Stimulated activated CD4-positive, alpha-beta T cell treated with anti-CD3 and anti-CD28 coated beads, Interleukin-2, amount 100 ng/mL, for 24 hours (primary cell): Measurements from ENCODE around the gene SOD1.

Experiments used
- DNase-seq, 2 donors: peaks; one replicate each; pipeline ENCODE4 v3.0.0-alpha.2; 2020

SOD1 gene

DNA sequence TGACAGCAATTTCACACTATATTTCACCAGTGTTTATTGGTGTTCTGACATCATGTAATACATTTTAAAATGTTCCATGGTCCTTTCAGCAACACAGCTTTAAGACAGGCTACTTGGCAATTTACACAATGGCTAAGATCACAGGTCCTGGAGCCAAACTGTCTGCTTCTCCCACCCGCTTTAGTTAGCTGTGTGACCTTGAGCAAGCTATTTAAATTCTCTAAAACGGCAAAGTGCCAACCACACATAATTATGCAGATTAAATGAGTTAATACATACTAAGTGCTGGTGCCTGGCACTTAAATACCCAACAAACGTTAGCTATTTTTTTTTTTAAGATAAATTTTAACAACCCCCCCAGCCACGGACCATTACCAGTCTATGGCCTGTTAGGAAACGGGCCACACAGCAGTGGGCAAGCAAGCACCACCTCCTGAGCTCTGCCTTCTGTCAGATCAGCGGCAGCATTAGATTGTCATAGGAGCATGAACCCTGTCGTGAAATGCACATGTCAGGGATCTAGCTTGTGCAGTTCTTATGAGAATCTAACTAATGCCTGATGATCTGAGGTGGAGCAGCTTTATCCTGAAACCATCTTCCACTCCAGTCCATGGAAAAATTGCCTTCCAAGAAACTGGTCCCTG, 26.9 kb downstream of the SOD1 start:
- DNase-seq = no peak

DNA sequence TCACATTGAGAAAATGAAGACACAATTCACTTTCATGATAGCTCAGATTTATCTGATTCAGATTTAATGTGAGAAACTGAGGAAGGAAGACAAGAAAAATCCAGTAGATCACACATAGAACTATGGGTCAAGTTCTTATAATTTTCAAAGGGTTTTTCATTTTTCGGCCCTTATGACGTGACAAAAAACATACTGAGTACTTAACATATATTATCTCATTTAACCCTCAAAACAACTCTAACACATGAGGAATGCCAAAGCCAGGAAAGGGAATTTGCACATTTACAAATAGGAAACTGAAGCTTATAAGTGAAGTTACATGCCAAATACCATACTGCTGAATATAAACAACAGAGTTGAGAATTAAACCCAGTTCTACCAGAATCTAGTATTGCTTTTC, 27.6 kb downstream of the SOD1 start:
- DNase-seq = no peak

DNA sequence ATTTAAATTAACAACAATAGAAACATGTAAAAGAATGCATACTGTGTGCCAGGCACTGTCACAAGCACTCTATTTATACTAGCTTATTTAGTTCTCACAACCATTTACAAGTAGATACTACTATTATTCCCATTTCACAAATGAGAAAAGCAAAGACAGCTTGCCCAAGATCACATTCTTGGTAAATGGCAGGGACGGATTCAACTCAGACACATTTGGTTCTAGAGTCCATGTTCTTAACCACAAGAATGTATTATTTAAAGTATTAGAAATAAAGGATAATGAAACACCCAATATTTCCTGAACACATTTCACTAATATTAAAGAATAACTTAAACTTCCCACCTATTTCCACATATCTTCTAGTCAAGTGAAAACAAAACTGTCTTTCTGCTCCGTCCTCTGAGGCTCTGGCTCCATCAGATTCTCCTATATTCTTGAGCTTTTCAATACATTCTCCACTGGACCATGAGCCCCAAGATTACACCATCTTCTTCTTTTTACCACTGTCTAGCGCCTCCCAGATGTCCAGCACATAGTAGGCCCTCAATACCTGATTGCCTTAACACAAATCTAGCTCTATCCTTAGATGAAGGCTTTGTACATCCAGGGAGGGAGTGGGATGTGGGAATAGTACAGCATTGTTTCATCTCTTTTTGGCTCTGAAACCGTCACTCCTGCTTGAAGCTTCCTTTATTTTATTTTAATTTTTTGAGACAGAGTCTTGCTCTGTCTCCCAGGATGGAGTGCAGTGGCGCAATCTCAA, 29.3 kb downstream of the SOD1 start:
- no peak for DNase-seq

DNA sequence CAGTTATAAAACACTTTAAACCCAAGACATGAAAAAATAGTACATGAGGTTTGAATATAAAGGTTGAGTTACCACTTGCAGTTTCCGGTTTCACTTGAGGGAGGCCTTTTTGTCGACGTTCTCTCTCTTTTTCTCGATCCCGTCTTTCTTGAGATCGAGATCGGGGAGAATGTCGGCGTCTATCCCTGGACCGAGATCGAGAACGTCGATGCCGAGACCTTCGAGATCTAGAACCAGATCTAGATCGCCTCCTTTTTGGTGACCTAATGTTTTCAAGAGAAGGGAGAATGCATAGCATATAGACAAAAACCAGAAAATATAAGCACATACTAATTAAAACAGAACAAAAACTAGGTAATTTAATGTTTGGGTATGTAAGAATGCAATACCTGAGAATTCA, 33.7 kb downstream of the SOD1 start:
- no peak for DNase-seq

DNA sequence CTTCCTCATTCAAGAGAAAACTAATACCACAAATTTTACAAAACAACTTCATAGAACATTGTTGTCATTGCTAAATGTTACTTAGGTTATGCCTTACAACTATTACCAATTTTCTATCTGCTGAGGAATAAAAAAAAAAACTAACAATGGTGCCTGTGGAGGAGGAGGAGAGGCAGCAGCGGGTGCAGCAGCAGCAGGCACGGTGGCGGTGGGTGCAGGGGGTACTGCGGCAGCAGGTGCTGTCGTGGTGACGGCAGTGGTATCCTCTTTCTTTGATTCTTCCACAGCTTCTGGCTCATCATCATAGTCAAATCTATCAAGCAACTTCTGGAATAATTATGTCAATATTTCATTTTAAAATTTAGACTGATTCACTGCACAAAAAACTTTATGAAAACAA, 36.9 kb downstream of the SOD1 start:
- DNase-seq = no peak

DNA sequence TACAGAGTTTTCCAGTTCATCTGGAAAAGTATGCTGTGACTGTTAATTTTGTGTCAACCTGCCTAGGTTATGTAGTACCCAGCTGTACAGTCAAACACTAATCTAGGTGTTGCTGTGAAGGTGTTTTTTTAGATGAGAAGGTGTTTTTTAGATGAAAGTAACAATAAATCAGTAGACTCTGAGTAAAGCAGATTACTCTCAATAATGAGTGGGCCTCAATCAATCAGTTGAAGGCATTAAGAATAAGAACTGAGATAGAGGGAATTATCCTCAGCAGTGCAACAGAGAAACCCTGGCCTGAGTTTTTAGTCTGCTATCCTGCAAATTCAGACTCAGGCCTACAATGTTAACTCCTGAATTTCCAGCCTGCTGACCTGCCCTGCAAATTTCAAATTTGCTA, 39.0 kb downstream of the SOD1 start:
- DNase-seq = no peak

DNA sequence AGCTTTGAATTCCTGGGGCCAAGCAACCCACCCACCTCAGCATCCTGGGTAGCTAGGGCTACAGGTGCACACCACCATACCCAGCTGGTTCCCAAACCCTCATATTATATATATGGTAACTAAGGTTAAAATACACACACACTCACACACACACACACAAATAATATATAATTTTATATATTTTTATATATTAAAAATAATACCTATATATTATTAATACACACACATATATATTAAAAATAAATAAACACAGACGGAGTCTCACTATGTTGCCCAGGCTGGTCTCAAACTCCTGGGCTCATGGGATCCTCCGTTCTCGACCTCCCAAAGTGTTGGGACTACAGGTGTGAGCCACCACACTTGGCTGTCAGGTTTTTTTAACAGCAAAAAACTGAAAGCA, 40.5 kb downstream of the SOD1 start:
- DNase-seq = no peak

DNA sequence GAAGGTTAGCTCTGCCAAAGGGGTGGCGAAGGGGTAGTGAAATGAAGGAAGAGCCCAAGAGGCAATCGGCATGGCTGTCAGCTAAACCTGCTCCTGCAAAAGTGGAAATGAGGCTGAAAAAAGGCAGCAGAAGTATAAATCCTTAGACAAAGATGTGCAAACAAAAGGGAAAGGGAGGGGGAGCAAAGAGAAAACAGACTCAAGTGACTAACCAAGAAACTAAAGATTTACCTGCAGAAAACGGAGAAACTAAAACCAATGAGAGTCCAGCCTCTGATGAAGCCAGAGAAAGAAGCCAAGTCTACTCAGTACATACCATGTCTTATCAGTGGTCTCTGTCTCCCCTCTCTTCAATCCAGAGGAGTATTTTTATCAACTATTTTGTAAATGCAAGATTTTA, 47.1 kb downstream of the SOD1 start:
- DNase-seq = no peak

DNA sequence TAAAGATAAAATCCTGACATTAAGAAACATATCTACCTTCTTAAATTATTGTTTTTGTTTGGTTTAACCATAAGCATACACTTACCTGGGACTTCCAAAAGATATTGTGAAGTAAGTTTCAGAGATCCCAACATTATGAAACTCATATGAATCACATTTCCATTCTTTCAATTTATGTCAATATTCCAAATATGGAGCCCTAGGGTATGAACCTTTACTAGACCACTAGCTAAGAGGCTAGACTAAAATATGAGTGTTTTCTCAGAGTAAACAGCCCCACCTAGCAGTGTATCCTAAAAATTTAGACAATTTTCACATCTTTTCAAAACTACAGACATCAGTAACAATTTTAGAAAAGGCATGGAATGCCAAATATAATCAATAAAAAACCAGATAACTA, 48.0 kb downstream of the SOD1 start:
- DNase-seq = no peak

DNA sequence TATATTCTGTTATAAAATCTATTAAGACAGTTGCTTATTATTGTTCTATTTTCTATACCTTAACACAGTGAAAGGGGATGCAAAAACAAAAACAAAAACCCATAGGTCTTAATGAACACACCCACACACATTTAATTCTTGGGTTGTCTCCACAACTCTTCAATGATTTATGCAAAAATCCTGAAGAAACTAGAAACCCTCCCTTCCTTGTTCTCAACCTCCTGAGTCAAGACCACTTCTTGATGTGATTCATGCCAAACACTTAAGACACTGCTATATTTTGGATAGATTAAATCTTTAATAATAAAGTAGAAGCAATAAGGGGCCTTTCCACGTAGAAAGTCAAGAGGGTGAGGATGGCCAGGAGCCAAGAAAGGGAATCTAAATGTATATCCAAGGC, 49.0 kb downstream of the SOD1 start:
- no peak for DNase-seq

DNA sequence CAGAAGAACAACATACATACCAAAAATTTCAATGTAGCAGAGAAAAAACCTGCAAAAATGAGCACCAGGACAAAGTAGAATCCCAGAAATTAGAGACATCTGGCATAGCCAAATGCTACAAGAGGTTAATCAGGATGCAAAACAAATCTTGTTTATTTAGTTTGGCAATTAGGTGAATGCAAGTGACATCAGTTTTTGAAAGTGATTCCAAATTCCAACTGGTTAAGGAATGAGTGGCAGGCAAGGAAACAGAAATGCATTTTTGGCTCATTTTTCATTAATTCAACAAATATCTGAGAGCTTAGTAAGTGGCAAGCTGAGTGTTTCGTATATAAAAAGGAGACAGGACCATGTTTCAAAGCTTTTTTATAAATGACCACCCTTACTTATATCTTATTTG, 51.1 kb downstream of the SOD1 start:
- no peak for DNase-seq

DNA sequence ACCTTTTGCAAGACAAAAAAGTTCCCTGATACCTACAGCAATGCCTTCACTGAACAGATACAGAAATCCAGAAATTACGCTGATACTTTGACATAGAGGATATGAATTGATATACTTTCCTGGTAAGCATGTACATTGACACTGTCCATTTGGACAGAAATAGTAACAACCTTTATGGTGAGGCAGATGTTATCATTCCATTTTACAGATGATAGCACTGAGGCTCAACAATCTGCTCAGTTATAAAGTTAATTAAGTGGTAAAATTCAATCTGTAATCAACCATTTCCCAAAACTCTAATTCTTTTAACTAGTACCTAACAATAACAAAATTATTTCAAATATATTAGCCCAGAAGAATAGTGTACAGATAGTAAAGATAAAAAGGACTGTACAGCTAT, 51.8 kb downstream of the SOD1 start:
- no peak for DNase-seq

DNA sequence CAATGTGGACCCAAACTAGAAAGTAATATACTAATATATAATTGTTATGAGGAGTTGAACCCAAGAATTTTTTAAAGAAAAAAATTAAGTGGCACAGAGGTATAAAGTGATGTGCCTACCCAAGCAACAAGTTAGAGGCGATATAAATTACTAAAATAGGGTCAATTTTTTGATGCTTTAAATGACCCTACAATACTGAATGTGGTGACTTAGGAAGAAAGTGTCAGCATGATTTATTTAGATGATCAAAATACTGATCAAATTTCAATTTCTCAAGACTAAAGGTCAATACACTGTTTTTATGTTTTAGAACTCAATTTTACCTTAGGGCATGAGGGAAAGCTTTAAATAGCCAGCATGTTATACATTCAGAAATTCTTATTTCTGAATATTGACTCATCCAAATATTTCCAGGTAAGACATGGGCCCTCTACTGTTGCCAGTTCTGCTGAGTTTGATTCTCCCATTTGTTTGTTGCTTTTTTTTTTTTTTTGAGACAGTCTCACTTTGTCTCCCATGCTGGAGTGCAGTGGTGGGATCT, 52.3 kb downstream of the SOD1 start:
- no peak for DNase-seq

DNA sequence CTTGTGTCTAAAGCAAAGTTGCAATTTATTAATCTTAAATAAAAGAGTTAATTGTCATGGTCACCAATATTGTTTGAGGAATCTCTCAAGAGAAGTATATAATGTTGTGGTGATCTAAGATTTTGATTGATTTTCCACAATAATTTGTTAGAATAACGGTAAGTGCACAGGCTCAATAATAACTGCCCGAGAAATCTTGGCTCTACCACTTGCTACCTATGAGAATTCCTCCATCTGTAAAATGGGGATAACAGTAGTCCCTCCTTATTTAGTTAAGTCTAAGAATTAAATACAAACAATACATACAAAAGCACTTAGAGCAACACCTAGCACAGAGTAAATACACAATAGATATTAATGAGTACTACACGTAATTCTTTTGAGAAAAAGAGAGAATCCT, 53.6 kb downstream of the SOD1 start:
- DNase-seq = no peak

DNA sequence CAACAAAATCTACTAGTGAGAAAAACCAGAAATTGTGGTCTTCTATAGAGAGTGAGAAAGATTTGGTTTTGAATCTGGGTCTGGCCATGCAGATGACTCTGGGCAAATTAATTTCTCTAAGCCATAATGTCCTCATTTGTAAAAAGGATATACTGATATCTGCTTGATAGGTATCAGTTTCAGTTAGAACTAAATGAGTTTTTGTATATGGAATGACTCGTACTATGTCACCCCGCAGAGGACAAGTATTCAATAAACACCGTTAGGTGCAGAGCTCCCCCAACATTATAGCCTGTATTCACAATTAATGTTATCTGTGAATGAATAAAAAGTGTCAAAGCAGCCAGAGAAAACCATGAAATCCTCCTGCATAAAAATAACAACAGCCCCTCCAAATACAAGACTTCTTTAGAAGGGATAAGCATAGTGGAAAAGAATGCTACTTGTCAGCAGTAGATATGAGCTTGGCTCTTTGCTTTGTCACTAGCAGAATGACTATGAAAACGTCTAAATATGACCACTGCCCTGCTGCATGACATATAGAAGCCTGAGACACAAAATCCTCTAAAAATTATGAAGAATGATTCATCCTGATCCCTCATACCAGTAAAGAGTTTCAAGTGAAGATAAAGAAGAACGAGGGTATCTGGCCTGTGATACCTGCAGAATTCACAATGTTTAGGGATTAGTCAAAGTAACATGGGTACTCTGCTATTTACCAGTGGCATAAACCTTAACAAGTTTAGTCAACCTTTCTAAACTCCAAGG, 54.7 kb downstream of the SOD1 start:
- no peak for DNase-seq

DNA sequence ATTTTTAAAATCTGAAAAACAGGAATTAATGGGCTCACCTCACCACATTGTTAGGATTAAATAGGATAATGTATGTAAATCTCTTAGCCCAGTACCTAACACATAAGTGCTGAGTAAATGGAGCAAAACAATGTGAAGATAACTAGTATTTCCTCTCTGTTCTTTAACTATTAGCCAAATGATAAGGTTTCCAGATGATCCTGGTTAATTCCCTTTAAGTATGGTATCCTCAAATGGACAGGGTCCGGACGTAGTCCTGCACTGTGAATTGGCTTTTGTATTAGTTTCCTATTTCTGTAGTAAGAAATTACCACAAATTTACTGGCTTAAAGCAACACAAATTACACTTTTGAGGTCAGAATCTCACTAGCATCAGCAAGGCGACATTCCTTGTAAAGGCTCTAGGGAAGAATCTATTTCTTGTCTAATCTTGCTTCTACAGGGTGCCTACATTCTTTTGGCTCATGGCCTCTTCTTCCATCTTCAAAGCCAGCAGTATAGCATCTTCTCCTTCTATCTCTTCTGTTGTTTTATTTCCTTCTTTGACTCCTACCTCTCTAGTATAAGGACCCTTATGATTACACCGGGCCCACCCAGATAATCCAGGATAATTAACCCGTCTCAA, 55.4 kb downstream of the SOD1 start:
- DNase-seq = no peak

DNA sequence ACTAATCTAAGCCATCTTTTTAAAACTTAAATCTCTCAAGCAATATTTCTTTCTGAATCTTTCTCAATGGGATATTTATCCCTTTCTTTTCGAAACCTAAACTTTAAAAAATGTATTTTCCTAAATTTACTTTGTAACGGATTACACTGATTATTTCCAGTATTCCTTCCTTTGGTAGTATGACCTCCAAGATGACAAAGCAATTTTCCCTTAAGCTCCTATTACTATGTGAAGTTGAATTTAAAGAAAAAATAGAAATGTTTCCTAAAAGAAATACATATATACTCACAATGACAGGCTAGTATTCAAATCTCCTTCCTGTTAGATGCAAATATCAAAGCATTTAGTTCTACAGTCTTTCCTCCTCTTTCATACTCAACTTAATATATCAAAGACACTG, 56.6 kb downstream of the SOD1 start:
- no peak for DNase-seq
